ENCODE data around the gene PLEKHO1. TPM values are rescaled to one million over a fixed set of nuclear protein-coding genes. Genes with fewer than 3 reads are reported as not detected.

PLEKHO1 gene, protein sequence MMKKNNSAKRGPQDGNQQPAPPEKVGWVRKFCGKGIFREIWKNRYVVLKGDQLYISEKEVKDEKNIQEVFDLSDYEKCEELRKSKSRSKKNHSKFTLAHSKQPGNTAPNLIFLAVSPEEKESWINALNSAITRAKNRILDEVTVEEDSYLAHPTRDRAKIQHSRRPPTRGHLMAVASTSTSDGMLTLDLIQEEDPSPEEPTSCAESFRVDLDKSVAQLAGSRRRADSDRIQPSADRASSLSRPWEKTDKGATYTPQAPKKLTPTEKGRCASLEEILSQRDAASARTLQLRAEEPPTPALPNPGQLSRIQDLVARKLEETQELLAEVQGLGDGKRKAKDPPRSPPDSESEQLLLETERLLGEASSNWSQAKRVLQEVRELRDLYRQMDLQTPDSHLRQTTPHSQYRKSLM
- total RNA-seq, result 20.3 and 24.5 TPM in 2 replicates

DNA sequence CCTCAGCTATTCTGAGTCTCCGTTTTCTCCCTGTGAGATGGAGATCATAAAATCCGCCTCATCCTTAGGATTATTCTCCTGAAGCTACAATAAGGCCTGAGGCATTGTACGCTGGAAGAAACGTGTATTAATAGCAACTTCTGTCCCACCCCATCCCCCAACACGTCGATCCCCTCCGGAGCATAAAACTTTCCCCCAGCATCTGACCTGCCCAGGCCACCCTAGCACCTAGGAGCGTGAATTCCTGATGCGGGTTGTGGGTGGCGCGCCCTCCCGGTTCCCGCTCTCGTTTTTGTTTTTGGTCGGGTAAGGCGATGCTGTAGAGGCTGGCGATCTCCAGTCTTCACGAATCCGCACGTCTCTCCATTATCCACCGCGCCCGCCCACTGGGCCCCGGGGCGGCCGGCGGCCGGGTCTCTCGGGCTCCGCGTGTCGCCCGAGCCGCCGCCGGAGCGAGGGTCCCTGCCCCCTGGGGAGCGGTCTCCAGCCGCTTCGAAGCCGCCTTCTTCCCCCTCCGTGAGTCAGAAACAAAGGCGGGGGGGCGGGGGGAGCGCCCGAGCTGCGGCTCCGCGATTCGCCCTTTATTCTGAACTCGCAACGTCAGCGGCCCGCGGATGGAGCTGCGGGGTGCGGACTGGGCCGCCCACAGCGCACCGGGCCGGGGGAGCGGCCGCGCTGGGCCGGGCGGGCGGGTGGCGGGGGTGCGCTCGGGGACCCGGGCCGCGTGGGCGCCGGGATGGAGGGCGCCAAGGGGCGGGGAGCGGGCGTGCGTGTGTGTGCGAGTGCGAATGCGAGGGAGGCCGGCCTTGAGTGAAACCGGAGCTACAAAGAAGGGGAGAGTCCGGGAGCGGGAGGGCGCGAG, at the start of gene PLEKHO1:
PLEKHO1 (plus strand) TSS at position 646 of the 862 bp plus-strand sequence. CDS start 342 bp downstream, outside the sequence.

Other genes with a start within 250 kb of the PLEKHO1 start
- gene SV2A, start 232.1 kb upstream of the PLEKHO1 start, total RNA-seq, result 5.8 and 7.5 TPM in 2 replicates
- gene SF3B4, start 222.1 kb upstream of the PLEKHO1 start, total RNA-seq, result 6.7 and 8.3 TPM in 2 replicates
- 3.1 and 3.9 TPM in 2 replicates for gene MTMR11, start 213.0 kb upstream of the PLEKHO1 start, total RNA-seq
- 7.0 and 7.1 TPM in 2 replicates for gene OTUD7B, start 139.2 kb upstream of the PLEKHO1 start, total RNA-seq
- gene VPS45, start 82.1 kb upstream of the PLEKHO1 start, total RNA-seq, result 17.2 and 22.5 TPM in 2 replicates
- 11.6 and 11.9 TPM in 2 replicates for gene ANP32E, start 86.2 kb downstream of the PLEKHO1 start, total RNA-seq
- gene CA14, start 107.9 kb downstream of the PLEKHO1 start, total RNA-seq, result not detected in 2 replicates
- gene APH1A, start 119.1 kb downstream of the PLEKHO1 start, total RNA-seq, result 92.1 and 92.4 TPM in 2 replicates
- gene C1orf54, start 122.9 kb downstream of the PLEKHO1 start, total RNA-seq, result 19.5 and 21.2 TPM in 2 replicates
- 3.3 and 3.6 TPM in 2 replicates for gene CIART, start 132.6 kb downstream of the PLEKHO1 start, total RNA-seq
- gene MRPS21, start 143.9 kb downstream of the PLEKHO1 start, total RNA-seq, result 43.4 and 44.5 TPM in 2 replicates
- gene PRPF3, start 171.6 kb downstream of the PLEKHO1 start, total RNA-seq, result 14.8 and 18.6 TPM in 2 replicates
- gene RPRD2, start 214.2 kb downstream of the PLEKHO1 start, total RNA-seq, result 8.3 and 9.0 TPM in 2 replicates

All from pericardium fibroblast (primary cell).